HG03064 (cell line): ENCODE measurements around the gene ERBB4.

Source experiments
- ATAC-seq: cut with Tn5 transposase; IDR thresholded peaks from one replicate; pipeline ENCODE4 v1.9.1; 2021; ENCODE audit warnings: low read depth; ENCODE audit not compliant: unreplicated experiment

The ERBB4 gene

GRCh38 chr2:212441141-212441540 is 97.5 kb downstream of the ERBB4 start:
- ATAC-seq: no peak

GRCh38 chr2:212428681-212429478 is 109.7 kb downstream of the ERBB4 start:
- ATAC-seq: no peak

- no peak for ATAC-seq
These were observed 111.0 kb downstream of the ERBB4 start for GRCh38 chr2:212427638-212428037.

- ATAC-seq: no peak
These were observed 111.8 kb downstream of the ERBB4 start for GRCh38 chr2:212426637-212427412.

- ATAC-seq: no peak
These were observed 114.5 kb downstream of the ERBB4 start for GRCh38 chr2:212424082-212424481.

- no peak for ATAC-seq
These were observed 115.5 kb downstream of the ERBB4 start for GRCh38 chr2:212423089-212423488.

GRCh38 chr2:212421556-212422334 is 116.9 kb downstream of the ERBB4 start:
- ATAC-seq: no peak

- ATAC-seq: no peak
These were observed 122.5 kb downstream of the ERBB4 start for GRCh38 chr2:212416086-212416485.

GRCh38 chr2:212414767-212415211 is 123.8 kb downstream of the ERBB4 start:
- no peak for ATAC-seq

GRCh38 chr2:212409560-212409959 is 129.0 kb downstream of the ERBB4 start:
- ATAC-seq: no peak

- ATAC-seq: no peak
These were observed 130.1 kb downstream of the ERBB4 start for GRCh38 chr2:212408524-212408923.

- ATAC-seq: no peak
These were observed 131.9 kb downstream of the ERBB4 start for GRCh38 chr2:212406716-212407115.

- no peak for ATAC-seq
These were observed 136.3 kb downstream of the ERBB4 start for GRCh38 chr2:212402316-212402715.

- no peak for ATAC-seq
These were observed 140.3 kb downstream of the ERBB4 start for GRCh38 chr2:212398316-212398715.

- no peak for ATAC-seq
These were observed 146.1 kb downstream of the ERBB4 start for GRCh38 chr2:212392544-212392943.

GRCh38 chr2:212392043-212392442 is 146.6 kb downstream of the ERBB4 start:
- ATAC-seq: no peak

- ATAC-seq: no peak
These were observed 151.5 kb downstream of the ERBB4 start for GRCh38 chr2:212387146-212387545.

- ATAC-seq: no peak
These were observed 153.4 kb downstream of the ERBB4 start for GRCh38 chr2:212385241-212385640.

GRCh38 chr2:212384027-212384426 is 154.6 kb downstream of the ERBB4 start:
- no peak for ATAC-seq

GRCh38 chr2:212381428-212382102 is 157.0 kb downstream of the ERBB4 start:
- ATAC-seq: no peak
